ENCODE measurements around the gene ANKRD6.
A peak's percentile ranks its signal among the peaks of the same experiment; 100 is the strongest.
"Not testable (repeated sequence)": the region's sequence is repeated elsewhere in the genome, so short reads cannot be mapped to it uniquely, and the experiment has no call there.

Gene ANKRD6

DNA sequence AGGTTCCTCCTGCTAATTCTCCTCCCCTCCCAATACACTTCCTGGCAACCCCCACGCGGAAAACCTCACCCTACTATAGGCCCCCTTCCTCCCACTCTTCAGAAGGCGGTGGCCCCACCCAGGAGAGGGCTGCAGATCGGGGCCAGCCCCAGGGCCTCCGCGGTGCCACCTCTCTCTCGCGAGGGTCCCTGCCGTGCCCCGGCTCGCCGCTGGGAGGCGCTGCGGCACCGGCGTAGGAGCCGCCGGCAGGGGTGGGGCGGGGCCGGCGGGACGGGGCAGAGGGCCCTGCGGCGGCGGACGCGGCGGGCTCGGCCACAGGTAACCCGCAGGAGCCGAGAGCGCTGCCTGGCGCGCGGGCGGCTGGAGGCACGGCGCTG lies at the start of gene ANKRD6:
Gene ANKRD6 (plus strand): TSS at position 278 of the 377 bp plus-strand sequence. CDS start 133,825 bp downstream, outside the sequence.
- peak; percentile 39 for DNase-seq

DNA sequence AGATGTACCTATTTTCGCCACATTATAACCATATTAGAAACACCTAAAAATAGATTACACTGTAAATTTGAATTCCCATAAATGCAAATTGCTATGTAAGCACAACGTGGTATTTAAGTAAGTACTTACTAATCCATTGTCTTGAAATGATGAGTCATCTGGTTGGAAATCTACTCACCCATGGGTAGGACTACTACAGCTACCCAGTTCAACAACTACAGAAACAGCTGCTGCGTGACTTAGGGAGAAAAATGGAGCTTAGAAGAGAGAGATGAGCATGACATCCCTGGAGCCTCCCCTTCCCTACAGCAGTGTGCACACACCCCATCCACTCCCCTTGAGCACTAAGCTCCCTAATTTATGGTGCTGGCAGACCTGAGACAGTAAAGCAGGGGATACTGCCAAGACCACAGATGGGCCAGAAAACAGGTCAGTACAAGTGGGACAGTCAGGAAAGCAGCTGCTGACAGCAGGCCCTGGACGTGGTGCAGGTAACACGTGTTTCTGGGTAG lies 47.7 kb upstream of the ANKRD6 start:
- DNase-seq, result no peak

DNA sequence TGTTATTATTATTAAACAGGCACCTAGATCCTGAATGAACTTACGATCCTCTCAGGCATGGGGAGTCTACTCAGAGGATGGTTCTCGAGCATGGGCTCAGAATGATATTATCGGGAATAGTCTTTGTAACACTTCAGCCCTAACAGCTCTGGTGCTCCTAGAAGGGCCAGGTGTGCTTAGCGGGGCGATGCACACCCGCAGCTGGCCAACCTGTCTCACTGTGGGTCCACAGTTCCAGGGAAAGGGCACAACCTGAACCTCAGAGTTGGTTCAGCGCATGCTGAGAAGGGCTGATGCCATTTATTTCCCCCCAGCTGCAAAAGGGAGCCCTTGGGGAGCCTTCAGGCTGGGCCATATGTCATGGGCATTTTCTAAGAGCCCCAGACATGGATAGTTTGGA lies 47.1 kb upstream of the ANKRD6 start:
- no peak for DNase-seq

DNA sequence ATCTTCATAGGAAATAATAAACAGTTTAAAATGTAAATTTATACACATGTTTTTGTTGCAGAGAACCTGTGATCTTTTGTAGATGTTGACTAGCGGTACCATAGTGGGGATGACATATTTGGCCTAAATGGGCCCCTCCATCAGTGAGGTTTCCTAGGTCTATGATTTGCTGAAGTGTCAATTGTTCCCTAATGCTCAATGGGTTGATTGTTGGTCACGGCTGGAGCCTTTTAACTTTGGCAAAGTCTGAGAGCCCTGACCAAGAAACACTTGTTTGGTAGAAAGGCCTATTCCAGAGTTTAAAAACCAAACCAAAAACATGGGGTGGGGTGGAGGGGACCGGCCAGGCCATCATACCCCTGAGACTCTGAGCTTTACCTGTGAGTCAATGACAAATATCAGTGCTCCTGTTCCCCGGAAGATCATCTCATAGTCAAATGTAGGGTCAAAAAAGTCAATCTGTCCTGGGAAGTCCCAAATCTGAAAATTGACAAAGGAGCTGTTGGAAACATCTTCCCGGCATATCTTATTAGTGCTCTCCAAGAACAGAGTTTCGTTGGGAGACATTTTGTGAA lies 45.9 kb upstream of the ANKRD6 start:
- no peak for DNase-seq

DNA sequence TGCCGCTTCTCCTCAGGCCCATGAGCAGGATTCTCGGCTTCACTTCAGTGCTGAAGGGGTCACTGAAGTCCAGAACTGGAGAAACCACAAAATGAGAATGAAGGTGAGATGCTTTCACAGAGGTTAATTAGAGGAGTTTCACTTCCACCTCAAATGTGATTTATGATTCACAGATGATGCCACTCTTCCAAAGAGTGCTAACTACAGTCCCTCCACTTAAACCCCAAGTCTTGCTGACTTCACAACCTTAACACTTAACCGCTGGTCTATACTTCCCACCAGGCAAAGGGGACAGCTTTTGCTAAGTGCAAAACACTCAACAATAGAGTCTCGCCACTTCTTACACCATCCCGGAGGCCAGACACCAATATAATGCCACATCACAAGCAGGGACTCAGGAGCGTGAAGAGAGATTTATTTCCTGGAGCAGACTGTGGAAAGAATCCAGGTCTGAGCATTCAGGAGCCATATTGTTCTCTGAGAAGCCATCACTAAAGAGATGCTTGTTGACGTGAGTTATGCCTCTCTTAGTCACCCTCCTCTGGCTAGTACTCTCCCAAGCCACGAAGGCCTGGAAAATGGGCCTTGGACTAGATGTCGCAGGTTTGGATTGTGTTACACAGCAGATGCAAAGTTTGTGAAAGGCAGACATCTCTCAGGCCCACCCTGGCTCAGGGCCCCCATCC lies 45.3 kb upstream of the ANKRD6 start:
- DNase-seq, result no peak

DNA sequence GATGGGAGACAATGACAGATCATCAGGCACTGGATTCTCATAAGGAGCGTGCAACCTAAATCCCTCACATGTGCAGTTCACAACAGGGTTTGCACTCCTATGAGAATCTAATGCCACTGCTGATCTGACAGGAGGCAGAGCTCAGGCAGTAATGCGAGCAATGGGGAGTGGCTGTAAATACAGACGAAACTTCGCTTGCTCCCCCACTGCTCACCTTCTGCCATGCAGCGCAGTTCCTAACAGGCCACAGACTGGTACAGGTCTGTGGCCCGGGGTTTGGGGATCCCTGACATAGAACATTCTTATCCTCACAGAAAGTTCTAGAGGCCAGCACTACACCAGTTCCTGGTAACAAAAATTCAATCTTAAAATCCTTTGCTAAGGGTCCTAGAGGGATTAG lies 44.1 kb upstream of the ANKRD6 start:
- no peak for DNase-seq

DNA sequence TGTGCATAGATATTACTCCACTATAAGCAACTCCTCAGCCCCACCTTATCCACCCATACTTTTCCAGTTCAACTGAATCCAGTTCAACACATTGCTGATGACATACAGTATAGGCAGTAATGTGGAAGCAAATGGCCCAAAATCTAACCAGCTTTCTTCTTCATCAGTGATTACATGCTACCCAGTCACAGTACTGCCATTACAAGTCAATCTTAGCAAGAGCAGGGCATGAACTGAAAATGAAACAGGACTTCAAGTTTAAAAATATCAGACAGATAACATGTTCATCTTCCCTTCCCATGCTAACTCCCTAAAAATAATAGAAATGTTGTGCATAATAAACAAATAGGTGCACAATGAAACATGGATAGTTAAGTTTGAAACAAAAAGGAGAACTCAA lies 40.1 kb upstream of the ANKRD6 start:
- DNase-seq, result no peak

DNA sequence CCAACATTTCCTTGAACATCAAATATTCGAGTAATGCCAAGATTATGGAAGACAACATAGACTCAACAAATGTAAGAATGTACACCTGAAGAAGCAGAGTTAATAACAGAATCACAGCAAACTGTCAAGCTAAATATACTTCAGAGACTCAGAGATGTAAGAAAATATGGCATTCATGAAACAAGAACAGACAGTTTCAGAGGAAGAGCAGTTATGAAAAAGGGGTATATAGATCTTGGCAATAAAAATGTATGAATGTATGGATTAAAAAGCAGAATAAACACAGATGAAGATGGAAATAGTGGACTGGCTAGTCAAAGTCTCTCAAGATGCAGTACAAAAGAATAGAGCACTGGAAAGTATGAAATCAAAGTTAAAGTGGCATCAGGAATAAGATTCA lies 39.3 kb upstream of the ANKRD6 start:
- no peak for DNase-seq

DNA sequence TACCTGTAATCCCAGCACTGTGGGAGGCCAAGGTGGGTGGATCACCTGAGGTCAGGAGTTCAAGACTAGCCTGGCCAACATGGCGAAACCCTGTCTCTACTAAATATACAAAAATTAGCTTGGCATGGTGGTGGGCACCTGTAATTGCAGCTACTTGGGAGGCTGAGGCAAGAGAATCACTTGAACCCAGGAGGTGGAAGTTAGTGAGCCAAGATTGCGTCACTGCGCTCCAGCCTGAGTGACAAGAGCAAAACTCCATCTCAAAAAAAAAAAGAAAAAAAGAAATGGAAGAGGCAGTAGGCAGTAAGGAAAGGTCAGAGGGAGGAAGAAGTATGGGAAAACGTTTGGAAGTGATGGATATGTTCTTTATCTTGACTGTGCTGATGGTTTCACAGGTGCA lies 35.1 kb upstream of the ANKRD6 start:
- not testable (repeated sequence) for DNase-seq

DNA sequence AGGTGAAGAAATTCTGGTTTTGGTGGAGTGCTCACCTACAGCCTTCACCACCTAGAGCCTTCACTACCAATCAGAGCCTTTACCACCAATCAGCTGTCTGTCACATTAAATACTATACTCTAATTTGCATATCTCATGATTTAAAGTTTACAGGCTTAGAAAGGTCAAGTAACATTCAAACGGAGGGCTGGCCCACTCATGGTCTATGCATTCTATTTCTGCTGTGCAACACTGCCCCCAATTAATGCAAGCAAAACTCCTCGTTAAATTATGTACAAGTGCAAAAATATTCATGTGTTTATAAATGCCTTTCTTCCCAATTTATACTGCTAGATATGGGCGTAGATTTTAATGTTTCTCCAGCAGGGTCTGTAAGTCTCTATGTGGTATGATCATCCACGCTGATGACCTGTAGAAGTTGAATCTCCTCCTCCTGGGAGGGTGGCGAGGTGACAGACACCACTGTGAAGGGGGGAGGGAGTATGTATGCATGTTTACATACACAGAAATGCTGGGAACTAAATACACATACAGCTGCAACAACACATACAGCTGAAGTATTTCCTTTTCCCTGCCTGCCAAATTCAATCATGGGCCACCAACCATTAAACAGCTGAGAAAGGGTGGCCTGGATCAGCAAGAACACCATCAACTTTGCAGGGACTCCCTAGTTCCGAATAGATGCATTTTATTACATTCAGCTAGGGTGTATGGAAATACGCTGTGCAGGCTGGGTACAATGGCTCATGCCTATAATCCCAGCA lies 34.0 kb upstream of the ANKRD6 start:
- no peak for DNase-seq

DNA sequence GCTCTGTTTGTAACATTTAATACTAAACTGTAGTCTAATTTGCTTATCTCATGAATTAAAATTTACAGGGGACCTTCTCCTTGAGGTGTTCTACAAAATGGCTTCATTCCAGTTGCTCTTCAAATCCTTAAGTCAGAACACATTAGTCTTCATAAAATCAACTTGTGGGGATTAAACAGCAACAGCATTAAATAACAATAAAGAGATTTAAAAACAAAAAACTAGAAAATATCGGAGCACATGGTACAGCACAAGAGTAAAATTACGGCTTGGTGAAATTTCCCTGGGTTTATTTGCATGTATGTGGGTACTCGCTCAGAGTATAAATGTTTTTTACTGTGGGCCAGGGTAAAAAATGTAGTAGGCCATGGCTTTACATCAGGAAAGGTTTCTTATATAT lies 32.9 kb upstream of the ANKRD6 start:
- peak; percentile 31 for DNase-seq

DNA sequence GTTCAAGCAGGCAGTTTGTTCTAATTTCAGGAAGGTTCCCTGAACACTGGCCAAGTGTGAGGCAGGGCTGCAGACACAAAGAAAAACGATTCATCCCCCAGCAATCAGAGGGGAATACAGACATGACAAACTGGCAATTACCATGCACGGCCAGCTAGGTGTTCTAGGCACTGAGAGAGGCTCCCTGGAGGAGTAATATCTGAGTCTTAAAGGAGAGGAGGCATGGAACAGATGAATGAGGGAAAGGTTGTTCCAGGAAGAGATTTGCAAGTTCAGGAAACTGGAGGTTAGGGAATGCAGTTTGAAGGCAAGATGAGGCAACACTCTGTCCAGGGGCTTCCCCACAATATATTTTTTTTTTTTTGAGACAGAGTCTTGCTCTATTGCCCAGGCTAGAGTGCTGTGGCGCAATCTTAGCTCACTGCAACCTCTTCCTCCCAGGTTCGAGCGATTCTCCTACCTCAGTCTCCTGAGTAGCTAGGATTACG lies 32.0 kb upstream of the ANKRD6 start:
- DNase-seq, result no peak

DNA sequence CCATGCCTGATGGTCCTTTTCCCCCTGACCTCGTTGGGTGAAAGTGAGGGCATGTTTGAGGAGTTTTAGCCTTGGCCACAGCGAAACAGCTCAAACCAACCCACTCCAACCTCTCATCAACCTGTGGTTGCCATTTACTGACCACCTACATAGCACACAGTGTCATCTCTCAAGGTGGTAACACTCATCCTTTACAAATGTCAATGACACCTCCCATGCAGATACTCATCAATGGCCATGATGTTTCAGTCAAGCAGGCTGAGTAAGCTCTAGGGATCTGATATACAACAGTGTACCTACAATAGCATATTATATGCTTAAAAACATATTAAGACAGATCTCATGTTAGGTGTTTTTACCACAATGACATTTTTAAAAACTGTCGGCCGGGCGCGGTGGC lies 30.2 kb upstream of the ANKRD6 start:
- DNase-seq, result no peak

DNA sequence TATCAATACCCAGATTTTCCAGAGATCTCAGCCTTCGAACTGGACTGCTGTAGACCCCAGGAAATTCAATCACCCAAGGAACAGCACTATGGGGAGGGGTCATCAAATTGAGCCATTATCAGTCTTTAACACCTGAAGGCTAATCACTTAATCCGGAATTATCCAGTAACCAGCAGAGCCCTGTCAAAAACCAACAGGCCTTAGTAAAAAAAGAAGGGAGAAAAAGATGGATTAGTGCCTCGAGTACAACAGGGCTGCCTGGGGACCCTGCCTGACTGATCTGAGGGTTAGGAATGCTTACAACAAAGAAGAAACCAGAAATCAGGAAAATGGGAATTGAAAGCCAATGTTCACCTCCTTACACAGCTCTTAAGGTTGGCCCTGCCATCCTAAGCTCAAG lies 28.4 kb upstream of the ANKRD6 start:
- no peak for DNase-seq

DNA sequence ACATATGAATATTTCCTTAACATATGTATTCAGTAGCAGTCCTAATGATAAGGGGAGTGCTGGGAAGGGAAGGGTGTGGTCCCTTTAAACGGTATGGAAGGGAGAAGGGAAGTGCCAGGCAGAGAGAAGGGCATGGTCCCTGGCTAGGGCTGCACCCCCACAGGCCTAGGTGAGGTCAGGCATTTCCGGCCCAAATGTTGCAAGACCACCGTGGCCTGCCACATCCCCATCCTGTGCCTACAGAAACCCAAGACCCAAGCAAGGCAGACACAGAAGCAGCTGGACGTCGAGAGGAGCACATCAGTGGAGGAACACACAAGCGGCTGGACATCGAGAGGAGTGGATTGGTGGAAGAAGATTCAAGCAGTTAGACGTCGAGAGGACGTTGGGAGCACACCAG lies 26.8 kb upstream of the ANKRD6 start:
- no peak for DNase-seq

DNA sequence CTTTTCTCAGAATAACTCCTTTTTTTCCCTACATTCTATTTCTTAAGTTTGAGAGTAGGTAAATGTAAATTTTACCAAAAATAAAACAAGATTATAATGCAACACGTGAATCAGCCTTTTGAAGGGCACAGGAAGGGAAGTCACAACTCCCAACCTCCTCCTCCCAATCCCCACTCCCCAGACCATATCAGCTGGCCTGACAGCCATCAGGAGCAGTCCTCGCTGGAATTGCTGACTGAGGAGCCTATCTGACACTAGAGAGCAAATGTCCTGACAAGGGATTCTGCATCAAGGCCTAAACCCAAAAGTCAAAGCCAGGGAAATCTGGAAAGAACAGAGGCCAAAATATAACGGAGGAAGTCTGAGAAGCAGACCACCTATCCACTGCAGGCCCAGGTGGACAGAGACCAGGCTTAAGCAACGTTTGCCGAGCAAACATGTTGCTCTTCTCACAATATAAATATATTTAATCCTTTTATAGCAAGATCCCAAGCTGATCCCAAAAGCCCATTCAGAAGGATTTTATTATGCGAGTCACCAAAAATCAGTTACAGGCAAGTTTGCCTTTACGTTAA lies 23.4 kb upstream of the ANKRD6 start:
- no peak for DNase-seq

DNA sequence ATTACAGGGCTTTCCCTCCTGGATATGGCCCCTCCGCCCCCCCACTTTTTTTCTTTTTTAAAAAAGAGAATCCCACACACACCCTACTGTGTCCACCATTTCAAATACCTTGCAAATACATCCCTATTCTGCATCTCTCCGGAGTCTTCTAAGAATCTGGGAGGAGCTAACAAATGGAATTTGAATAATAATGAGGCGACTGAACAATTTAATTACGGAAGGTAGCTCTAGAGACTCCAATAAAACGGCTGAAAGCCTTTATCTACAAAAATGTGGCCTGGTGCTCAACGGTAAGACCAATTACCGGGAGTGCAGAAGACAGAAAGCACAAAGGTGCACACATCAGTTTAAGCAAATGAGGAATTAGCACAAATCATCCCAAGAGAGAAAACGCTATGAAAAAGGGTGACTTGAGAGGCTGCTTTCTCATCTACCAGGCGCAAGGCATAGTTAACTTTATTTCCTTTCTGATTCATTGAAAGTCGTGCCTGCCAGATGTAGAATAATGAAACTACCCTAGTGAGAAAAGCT lies 22.7 kb upstream of the ANKRD6 start:
- DNase-seq, result peak; percentile 79

DNA sequence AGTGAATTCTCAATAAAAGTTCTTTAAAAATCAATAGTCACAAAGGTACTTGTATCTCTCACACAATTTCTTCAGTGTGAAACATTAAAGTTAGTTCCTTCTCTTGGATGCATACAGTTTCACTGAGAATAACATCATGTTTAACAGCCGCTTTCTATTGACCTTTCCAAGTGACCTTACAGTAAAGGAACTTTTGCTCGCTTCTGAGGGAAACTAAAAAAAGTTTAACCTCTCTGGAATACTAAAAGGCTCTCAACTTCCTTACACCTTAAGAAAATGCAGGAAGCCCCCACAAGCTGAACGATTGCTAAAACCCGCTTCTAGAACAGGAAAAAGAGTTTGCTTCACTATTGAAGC lies 22.2 kb upstream of the ANKRD6 start:
- DNase-seq, result no peak

DNA sequence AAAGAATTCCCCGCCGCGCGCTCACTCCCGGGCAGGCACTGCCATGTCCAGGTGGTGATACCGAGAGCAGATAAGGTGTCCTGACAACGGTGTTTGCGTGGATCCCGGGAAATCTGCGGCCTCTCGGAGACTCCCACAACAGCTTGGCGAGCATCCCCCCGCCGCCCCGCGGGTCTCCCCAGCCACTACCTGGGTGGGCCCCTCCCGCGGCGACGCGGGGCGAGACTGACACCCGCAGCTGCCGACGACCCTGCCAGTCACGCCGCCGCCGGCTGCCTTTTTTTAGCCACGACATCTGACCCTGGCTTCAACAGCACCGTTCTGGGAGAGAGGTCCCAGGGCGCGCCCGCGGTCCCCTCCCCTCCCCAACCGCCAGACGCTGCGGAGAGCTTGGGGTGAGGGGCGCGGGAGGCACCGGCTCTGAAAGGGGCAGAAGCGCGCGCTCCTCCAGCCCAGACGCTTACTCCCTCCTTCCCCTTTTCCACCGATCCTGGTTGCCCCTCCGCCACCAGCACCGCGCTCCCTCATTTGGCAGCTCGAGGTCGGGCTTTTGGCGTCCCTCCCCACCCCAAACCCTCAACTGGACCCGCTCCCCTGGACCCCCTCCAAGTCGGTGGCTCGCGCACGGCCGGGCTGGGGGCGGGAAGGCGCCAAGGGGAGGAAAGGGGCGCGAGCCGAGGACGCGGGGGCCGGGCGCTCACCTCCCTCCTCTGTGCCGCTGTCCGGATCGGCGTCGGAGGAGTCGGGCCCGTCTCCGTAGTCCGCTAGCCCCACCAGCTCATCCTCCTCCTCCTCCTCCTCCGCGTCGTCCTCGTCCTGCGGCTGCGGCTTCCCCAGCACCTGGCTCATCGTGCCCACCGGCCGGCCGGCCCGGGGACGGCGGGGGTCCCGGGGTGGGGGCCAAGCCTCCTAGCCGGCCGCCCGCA lies 21.5 kb upstream of the ANKRD6 start:
- DNase-seq, result peak; percentile 55

DNA sequence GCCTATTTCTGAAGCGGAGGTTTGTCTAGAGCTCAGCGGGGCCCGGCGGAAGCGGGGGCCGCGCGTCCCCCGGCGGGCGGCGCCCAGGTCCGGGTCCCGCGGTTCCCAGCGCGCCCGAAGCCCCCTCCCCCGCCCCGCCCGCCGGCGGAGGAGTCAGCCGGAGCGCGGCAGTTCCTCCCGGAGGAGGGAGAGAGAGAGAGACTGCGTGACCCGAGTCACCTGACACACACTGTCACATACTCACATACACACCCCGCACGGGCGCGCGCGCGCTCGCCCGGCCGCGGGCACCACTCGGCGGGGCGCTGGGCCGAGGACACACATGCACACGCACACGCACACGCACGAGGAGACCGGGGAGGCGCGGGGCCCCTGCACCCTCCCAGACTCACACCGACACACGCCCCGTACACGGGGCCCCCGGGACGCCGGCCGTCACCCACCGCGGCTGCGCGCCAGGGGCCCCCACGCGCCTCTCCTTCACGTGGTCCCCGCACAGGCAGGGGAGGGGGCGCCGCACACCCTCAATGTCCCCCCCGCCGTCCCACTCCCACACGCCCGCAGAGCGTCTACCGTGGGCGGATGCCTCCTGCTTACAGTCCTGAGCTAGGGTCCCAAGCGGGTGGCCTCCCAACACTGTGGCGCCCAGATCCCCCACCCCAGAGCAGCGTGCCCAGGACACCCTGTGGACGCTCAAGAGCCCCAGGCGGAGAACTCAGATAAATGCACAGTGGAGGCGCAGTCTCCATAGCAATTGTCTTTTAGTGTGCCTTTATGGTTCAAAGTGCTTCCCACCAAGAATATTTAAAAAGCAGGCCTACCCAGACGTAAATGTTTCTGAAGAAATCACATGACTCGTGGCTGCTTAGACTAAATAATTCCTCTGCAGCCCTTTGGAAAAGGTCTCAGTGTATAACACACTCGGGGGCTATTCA lies 20.6 kb upstream of the ANKRD6 start, which contains the start of gene RRAGD:
Gene RRAGD (minus strand): TSS at position 203 of the 935 bp plus-strand sequence. CDS start 280 bp downstream, outside the sequence.
- peak; percentile 56 for DNase-seq

DNA sequence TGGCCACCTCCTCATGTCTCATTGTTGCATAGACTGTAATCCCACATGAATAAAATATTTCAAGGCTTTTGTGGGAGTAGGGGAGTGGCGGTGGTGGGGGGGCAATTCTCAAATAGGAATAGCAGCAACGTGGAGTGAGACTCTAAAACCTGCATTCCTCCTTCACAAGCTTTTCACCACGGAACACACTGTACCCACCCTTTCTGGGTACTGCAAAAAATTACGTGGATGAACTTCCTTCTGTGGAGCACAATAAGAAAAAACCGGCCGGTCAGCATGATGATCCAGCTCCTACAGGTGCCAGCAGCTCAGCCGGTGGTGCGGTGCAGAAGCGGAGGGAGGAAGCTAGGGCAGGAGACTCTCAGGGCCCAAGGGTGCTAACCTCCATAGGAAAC lies 19.9 kb upstream of the ANKRD6 start:
- no peak for DNase-seq
